Activated CD8-positive, alpha-beta memory T cell treated with anti-CD3 and anti-CD28 coated beads, Interleukin-2, amount 10 ng/mL, durations not matched to agents 7 days and 5 days (primary cell): ENCODE results near the gene FOXRED2. TPM values are rescaled to one million over a fixed set of nuclear protein-coding genes. Genes with fewer than 3 reads are reported as not detected.
"Not testable (repeated sequence)": the region's sequence is repeated elsewhere in the genome, so short reads cannot be mapped to it uniquely, and the experiment has no call there.

Source experiments
- ATAC-seq: fragments of 150-1000 bp; cut with Tn5 transposase; one replicate; pipeline ENCODE4 v1.10.0; 2021; ENCODE audit warnings: moderate library complexity
- CTCF ChIA-PET: fragments of 350-600 bp; sonication (Branson Sonifier 250); formaldehyde crosslinking; loops from one replicate; lab custom pipeline; 2021; ENCODE audit warnings: antibody characterized with exemption; lab: Charles Lee
- DNase-seq: peaks from one replicate; pipeline ENCODE4 v3.0.0-alpha.2; 2020
- H3K27ac Mint-ChIP-seq: one replicate; pipeline ENCODE4 v1.8.0; 2021; ENCODE audit warnings: mild to moderate bottlenecking, mixed read lengths
- H3K27me3 Mint-ChIP-seq: one replicate; pipeline ENCODE4 v1.8.0; 2021; ENCODE audit warnings: mixed read lengths
- H3K36me3 Mint-ChIP-seq: one replicate; pipeline ENCODE4 v1.8.0; 2021; ENCODE audit warnings: mild to moderate bottlenecking, mixed read lengths
- H3K4me1 Mint-ChIP-seq: one replicate; pipeline ENCODE4 v1.8.0; 2021; ENCODE audit warnings: mixed read lengths
- H3K4me3 Mint-ChIP-seq: one replicate; pipeline ENCODE4 v1.8.0; 2021; ENCODE audit warnings: mild to moderate bottlenecking, moderate library complexity, mixed read lengths
- H3K9me3 Mint-ChIP-seq: one replicate; pipeline ENCODE4 v1.8.0; 2022; ENCODE audit warnings: low read depth, mixed read lengths
- total RNA-seq, 2 experiments: library from RNA; stranded (reverse); gene quantifications; one replicate each; pipeline ENCODE4 v1.2.3, GENCODE V29; 2021

The FOXRED2 gene
- total RNA-seq, 2 experiments from 2014 or later = 11.9 to 12.1 TPM

DNA sequence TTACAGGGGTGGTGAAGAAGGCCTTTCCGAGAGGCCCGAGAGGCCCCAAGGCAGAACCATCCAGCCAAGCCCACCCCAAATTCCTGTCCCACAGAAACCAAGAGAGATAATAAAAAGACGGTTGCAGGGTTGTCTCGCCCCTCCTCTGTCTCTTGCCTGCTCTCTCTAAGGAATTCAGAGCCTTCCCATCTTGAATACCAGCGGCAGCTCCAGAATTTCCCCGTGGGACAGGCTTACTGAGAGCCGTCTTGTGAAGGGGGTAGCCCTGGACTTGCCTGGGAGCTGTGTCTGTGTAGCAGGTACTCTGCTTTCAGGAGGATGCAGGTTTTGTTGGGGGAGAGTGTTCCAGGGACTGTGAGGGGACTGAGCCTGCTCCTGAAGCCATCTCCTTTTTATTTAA, 31.7 kb upstream of the FOXRED2 start:
- no peak overlapping the region for H3K4me3 Mint-ChIP-seq

DNA sequence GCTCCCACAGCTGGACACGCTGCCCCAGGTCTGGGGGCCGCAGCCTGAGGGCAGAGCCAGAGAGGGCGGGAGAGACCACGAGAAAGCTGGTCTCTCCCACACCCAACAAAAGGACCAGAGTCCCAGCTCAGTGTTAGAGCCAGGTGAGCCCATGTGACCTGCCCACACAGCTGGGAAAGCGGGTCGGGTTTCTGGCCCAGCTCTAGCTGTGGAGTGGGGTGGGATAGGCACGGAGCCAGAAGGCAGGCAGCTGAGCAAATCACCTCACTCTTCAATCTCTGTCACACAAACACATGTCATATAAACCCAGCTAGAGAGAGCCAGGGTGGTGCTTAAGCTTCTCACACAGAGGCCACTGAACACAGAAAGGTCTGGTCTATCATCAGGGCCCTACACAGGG, 29.9 kb upstream of the FOXRED2 start:
- H3K27ac Mint-ChIP-seq = no peak overlapping the region
- H3K4me3 Mint-ChIP-seq = no peak overlapping the region
- H3K36me3 Mint-ChIP-seq = no peaks in the 10 kb centered on the region
- ATAC-seq (no peak), DNase-seq (no peak)
- H3K27me3 Mint-ChIP-seq = peaks cover 2% of the 10 kb centered on the region
- H3K4me1 Mint-ChIP-seq = peaks cover 11% of the 10 kb centered on the region
- H3K9me3 Mint-ChIP-seq = peaks cover 3% of the 10 kb centered on the region
- CTCF ChIA-PET = no interaction called here

More for the DNA sequence above, 31.7 kb upstream of the FOXRED2 start:
- DNase-seq (no peak), ATAC-seq (no peak)
- Mint-ChIP-seq H3K27me3 (peaks cover 2% of the 10 kb centered on the region), H3K4me1 (peaks cover 18% of the 10 kb centered on the region), H3K27ac (no peak overlapping the region), H3K36me3 (no peaks in the 10 kb centered on the region), H3K9me3 (no peaks in the 10 kb centered on the region)
- CTCF ChIA-PET = interaction anchor here (1.2 kb wide), 1 partner anchor 51 kb away, joined by 3 read pairs; no protein-coding TSS in a partner anchor

DNA sequence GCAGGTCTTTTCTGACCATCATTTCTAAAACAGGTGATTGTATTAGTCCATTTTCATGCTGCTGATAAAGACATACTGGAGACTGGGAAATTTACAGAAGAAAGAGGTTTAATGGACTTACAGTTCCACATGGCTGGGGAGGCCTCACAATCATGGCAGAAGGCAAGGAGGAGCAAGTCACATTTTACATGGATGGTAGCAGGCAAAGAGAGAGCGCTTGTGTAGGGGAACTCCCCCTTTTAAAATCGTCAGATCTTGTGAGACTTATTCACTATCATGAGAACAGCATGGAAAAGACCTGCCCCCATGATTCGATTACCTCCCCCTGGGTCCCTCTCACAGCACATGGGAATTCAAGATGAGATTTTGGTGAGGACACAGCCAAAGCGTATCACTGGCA, 26.5 kb upstream of the FOXRED2 start:
- H3K4me1 Mint-ChIP-seq, H3K4me3 Mint-ChIP-seq, H3K27me3 Mint-ChIP-seq, H3K27ac Mint-ChIP-seq, CTCF ChIA-PET, ATAC-seq, DNase-seq, H3K9me3 Mint-ChIP-seq, H3K36me3 Mint-ChIP-seq: not testable (repeated sequence)

DNA sequence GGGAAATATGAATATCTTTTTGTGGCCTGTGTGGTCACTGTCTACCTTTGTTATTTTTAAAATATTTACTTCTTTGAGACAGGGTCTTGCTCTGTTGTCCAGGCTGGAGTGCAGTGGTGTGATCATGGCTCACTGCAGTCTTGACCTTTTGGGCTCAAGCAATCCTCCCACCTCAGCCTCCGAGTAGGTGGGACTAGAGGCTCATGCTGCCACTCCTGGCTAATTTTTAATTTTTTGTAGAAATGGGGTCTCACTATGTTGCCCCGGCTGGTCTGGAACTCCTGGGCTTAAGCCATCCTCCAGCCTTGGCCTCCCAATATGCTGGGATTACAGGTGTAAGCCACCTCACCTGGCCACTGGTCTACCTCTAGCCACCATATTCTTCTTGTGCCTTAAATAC, 25.6 kb upstream of the FOXRED2 start:
- no peaks in the 10 kb centered on the region for H3K36me3 Mint-ChIP-seq
- peaks cover 2% of the 10 kb centered on the region for H3K27me3 Mint-ChIP-seq
- DNase-seq (no peak), ATAC-seq (no peak)
- H3K4me3 Mint-ChIP-seq = no peak overlapping the region
- H3K4me1 Mint-ChIP-seq = peaks cover 13% of the 10 kb centered on the region
- CTCF ChIA-PET = interaction anchor here (1.3 kb wide), 1 partner anchor 25 kb away, joined by 3 read pairs; no protein-coding TSS in a partner anchor
- peaks cover 3% of the 10 kb centered on the region for H3K9me3 Mint-ChIP-seq
- H3K27ac Mint-ChIP-seq = no peak overlapping the region

DNA sequence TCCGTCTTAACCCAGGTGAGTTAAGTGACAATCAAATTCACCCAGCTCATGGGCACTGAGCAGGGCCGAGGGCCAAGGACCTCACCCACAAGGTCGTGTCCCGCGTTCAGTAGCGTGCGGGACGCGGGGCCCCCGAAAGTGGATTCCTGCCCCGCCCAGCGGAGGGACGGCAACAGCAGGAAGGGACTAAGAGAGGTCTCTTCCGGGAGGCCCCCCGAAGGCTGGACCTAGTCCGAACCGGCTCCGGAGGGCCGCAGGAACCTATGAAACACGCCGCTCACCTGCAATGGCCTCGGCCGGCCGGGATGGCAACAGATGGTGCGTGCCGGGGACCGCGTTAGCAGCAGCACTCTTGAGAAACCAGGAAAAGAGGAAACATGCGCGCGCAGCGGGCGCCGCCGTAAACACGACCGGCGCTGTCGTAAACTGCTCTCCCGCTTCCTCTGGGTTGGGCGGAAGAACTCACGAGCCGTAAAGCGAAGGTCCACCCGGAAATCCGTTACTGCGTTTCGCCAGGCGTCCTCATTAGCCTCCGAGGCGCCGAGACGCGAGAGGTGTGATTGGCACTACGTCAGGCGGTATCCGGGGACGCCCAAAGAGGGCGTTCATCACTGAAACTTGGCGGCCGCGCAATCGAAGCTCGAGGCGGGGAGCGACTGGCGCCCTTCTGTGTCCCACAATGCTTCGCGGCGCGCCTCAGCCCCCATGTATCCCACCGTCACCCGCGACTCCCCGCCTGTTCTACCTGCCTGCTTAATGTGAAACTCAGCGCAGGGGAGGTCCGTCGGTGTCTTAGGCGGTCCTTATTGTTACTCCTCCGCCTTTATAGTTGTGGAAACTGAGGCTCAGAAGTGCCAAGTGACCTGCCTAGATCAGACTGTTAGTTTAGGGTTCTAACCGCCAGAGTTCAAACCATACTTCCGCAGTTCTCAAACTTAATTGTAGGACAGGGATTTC, 22.2 kb upstream of the FOXRED2 start, which contains the start of gene EIF3D:
TSS of gene EIF3D (minus strand) at position 372 of the 957 bp plus-strand sequence. CDS start 3,045 bp downstream, outside the sequence.
- peaks cover 32% of the 10 kb centered on the region for H3K4me1 Mint-ChIP-seq
- H3K9me3 Mint-ChIP-seq = peaks cover 3% of the 10 kb centered on the region
- ATAC-seq (peak; percentile 97), DNase-seq (peak; percentile 100)
- H3K36me3 Mint-ChIP-seq = peaks cover 28% of the 10 kb centered on the region
- CTCF ChIA-PET = interaction anchor here (0.8 to 2.6 kb wide), 7 partner anchors 17 to 516 kb away, joined by 3 to 14 read pairs (median 4); no protein-coding TSS in a partner anchor
- H3K27me3 Mint-ChIP-seq = no peaks in the 10 kb centered on the region
- peak within 1 kb of the TSS; percentile 98 for H3K27ac Mint-ChIP-seq
- H3K4me3 Mint-ChIP-seq = peak within 1 kb of the TSS; percentile 84

DNA sequence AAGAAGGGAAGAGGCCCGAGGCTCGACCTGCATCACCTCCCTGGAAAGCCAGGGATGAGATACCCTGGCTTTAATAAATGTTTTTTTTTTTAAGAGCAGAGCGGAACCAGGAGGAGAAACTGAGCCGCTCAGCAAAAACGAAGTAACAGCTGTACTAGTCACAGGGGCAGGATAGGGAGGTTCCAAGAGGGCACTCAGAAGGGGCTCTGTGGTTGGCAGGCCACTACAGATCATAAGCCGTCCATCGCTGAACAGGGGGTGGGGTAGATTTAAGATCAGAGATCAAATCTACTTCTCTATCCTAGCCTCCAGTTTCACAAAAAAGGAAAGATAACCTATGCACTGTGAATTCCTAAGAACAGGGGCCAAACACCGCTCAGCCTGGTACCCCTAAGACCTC, 21.5 kb upstream of the FOXRED2 start:
- no peak for ATAC-seq
- H3K27me3 Mint-ChIP-seq = no peaks in the 10 kb centered on the region
- peaks cover 32% of the 10 kb centered on the region for H3K4me1 Mint-ChIP-seq
- H3K27ac Mint-ChIP-seq = peak overlapping the region; percentile 98
- no peak for DNase-seq
- H3K36me3 Mint-ChIP-seq = peaks cover 35% of the 10 kb centered on the region
- H3K9me3 Mint-ChIP-seq = peaks cover 3% of the 10 kb centered on the region
- CTCF ChIA-PET = interaction anchor here (1.7 to 2.6 kb wide), 2 partner anchors 18 to 517 kb away, joined by 5 to 14 read pairs; no protein-coding TSS in a partner anchor
- peak overlapping the region; percentile 84 for H3K4me3 Mint-ChIP-seq

DNA sequence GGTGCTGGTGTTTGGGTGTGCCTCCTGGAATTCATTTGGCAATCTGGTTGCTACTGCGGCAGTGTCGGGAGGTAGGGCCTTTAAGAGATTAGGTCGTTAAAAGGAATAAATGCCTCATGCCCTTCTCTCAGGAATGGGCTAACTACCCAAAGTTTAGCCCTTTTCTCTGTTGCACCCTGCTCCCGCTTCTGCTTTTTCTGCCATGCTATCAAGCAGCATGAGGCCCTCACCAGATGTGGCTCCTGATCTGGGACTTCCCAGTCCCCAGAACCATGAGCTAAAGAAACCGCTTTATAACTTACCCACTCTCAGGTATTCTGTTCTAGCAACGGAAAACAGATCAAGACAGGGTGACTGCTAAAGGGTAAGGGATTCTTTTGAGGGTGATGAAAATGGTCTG, 15.8 kb upstream of the FOXRED2 start:
- CTCF ChIA-PET = interaction anchor here (1.0 to 4.4 kb wide), 2 partner anchors 12 to 16 kb away, joined by 4 to 20 read pairs; partner anchors contain the start of gene FOXRED2
- no peaks in the 10 kb centered on the region for H3K27me3 Mint-ChIP-seq
- no peak overlapping the region for H3K4me3 Mint-ChIP-seq
- DNase-seq (no peak), ATAC-seq (no peak)
- H3K4me1 Mint-ChIP-seq = peaks cover 22% of the 10 kb centered on the region
- H3K9me3 Mint-ChIP-seq = no peaks in the 10 kb centered on the region
- no peak overlapping the region for H3K27ac Mint-ChIP-seq
- peaks cover 74% of the 10 kb centered on the region for H3K36me3 Mint-ChIP-seq

DNA sequence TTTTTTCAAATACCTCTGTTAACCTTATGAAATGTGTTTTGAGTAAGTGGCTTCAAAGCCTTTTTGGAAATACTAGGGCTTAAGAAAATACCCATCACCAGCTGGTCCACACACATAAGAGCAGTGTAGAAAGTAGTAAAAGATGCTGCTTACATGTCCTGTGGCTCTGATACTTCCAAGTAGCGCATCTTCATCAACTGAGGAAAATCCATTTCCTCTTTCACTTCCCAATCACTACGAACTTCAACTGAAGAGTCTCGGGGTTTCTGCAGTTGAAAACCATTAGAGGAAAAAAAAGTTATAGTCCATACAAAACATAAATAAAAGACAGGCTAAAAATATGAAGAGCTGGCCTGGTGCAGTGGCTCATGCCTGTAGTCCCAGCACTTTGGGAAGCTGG, 13.6 kb upstream of the FOXRED2 start:
- no peak overlapping the region for H3K4me3 Mint-ChIP-seq
- CTCF ChIA-PET = interaction anchor here (4.4 kb wide), 1 partner anchor 10 kb away, joined by 20 read pairs; no protein-coding TSS in a partner anchor
- H3K4me1 Mint-ChIP-seq = peaks cover 3% of the 10 kb centered on the region
- no peak for ATAC-seq
- H3K27ac Mint-ChIP-seq = no peak overlapping the region
- H3K9me3 Mint-ChIP-seq = no peaks in the 10 kb centered on the region
- no peak for DNase-seq
- H3K36me3 Mint-ChIP-seq = peaks cover 78% of the 10 kb centered on the region
- H3K27me3 Mint-ChIP-seq = no peaks in the 10 kb centered on the region

DNA sequence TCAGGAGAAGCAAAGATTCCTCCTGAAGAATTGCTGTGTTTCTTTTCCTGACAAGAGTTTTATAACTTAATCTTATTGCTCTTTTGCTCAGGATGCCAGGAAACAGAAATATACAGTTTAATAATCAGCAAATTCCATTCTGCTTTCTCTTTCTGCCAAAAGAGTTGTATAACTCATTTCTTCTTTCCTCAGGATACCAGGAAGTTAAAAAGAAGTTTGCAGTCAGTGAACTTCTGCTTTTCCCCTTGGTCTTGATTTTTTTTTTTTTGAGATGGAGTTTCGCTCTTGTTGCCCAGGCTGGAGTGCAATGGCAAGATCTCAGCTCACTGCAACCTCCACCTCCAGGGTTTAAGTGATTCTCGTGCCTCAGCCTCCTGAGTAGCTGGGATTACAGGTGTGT, 13.1 kb upstream of the FOXRED2 start:
- CTCF ChIA-PET, H3K9me3 Mint-ChIP-seq, H3K27ac Mint-ChIP-seq, H3K4me3 Mint-ChIP-seq, H3K4me1 Mint-ChIP-seq, ATAC-seq, H3K27me3 Mint-ChIP-seq, DNase-seq: not testable (repeated sequence)
- H3K36me3 Mint-ChIP-seq = peaks cover 78% of the 10 kb centered on the region

DNA sequence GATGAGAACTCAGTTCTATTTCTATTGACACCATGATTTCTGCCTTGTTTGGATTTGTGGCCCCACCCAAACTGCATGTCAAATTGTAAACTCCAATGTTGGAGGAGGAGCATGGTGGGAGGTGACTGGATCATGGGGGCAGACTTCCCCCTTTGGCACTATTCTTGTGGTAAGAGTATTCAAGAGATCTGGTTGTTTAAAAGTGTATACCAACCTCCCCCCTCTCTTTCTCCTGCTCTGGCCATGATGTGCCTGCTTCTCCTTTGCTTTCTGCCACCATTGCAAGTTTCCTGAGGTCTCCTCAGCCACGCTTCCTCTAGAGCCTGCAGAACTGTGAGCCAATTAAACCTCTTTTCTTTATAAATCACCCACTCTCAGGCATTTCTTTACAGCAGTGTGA, 7.9 kb upstream of the FOXRED2 start:
- Mint-ChIP-seq H3K4me1 (no peaks in the 10 kb centered on the region), H3K9me3 (no peaks in the 10 kb centered on the region), H3K27me3 (no peaks in the 10 kb centered on the region), H3K27ac (no peak overlapping the region), H3K36me3 (peaks cover 75% of the 10 kb centered on the region), H3K4me3 (no peak overlapping the region)
- DNase-seq (no peak), ATAC-seq (no peak)
- CTCF ChIA-PET = no interaction called here

DNA sequence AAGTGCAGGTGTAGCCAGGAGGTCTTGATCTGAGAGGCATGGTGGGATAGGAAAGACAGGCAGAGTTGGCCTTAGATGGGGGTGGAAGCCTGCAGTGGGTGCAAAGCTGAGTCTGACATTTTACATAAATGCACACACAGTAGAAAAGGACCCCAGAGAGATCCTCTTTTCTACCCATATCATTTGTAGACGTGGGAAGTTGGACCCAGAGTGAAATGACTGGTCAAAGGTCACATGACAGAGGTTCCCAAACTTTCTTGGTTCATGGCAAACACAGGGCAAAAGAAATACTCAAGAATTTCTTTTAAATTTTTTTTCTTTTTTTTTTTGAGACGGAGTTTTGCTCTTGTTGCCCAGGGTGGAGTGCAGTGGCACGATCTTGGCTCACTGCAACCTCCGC, 6.2 kb upstream of the FOXRED2 start:
- CTCF ChIA-PET = no interaction called here
- no peak overlapping the region for H3K27ac Mint-ChIP-seq
- ATAC-seq = no peak
- H3K4me1 Mint-ChIP-seq = no peaks in the 10 kb centered on the region
- no peaks in the 10 kb centered on the region for H3K9me3 Mint-ChIP-seq
- no peak overlapping the region for H3K4me3 Mint-ChIP-seq
- H3K27me3 Mint-ChIP-seq = no peaks in the 10 kb centered on the region
- DNase-seq = no peak
- H3K36me3 Mint-ChIP-seq = peaks cover 63% of the 10 kb centered on the region

DNA sequence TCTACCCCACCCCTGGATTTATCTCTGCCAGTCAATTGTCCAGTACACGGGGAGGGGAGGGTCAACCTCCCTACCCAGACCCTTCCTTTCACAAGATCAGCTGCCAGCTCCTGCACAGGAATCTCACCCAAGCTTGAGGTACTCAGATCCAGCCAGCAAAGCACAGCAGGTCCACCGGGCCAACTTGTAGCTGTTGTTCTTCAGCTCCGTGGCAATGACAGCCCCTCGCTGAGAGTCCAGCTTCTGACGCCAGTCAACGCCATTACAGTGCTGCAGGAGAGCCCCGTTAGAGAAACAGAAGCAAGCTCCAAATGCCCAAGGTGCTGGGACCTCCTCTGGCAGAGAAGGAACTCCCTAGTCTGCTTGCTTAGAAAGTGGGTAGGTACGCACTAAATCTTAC, 5.5 kb upstream of the FOXRED2 start:
- ATAC-seq = no peak

DNA sequence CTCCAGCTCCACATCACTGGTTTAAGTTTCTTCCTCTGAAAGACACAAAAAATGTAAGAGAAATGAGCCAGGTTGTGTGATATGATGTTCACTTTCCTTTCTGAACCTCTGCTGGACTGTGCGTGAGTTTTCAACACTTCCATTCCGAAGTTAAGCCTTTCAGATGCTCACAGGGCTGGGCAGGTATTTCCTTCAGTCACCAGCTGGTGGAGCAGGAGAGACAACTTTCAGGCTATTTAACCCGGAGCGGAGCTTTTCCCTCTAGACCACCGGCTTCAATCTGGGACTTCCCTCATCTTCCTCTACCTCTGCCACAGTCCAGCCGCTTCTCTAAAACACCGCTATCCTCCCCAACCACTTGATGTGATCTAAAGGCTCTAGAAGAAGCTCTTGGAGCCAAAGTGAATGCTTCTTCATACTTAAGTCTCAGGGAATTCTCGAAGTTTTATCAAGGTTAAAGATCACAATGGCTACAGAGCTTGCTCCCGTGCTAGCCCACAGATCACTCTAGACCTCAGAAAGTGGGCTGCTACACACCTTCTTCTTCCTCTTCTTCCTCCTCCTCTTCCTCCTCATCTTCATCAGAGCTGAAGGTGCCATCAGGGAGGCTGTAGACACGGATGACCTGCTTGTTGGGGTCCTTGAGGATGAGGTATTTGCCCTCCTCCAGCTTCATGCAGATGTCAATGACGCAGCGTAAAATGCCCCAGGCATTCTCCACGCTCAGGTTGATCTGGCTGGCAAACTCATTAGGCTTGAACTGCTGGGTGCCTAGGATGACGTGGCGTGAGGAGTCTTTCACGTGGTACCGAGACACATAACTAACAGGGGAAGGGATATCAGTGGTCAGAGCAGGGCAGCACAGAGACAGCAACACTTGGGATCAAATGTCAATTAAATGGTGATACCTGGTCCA, 4.4 kb upstream of the FOXRED2 start:
- peaks cover 48% of the 10 kb centered on the region for H3K36me3 Mint-ChIP-seq
- DNase-seq = peak; percentile 55
- H3K4me1 Mint-ChIP-seq = peaks cover 9% of the 10 kb centered on the region
- no peak for ATAC-seq
- H3K9me3 Mint-ChIP-seq = no peaks in the 10 kb centered on the region
- no peak overlapping the region for H3K4me3 Mint-ChIP-seq
- H3K27ac Mint-ChIP-seq = no peak overlapping the region
- CTCF ChIA-PET = interaction anchor here (1.0 to 3.4 kb wide), 8 partner anchors 10 to 276 kb away, joined by 4 to 20 read pairs (median 6); partner anchors contain the start of gene EIF3D
- no peaks in the 10 kb centered on the region for H3K27me3 Mint-ChIP-seq

More for the DNA sequence above, 5.5 kb upstream of the FOXRED2 start:
- H3K9me3 Mint-ChIP-seq = no peaks in the 10 kb centered on the region
- CTCF ChIA-PET = interaction anchor here (3.4 kb wide), 1 partner anchor 17 kb away, joined by 14 read pairs; the partner anchor contains the start of gene EIF3D
- H3K27ac Mint-ChIP-seq = no peak overlapping the region
- peaks cover 59% of the 10 kb centered on the region for H3K36me3 Mint-ChIP-seq
- H3K27me3 Mint-ChIP-seq = no peaks in the 10 kb centered on the region
- no peak for DNase-seq
- no peak overlapping the region for H3K4me3 Mint-ChIP-seq
- peaks cover 4% of the 10 kb centered on the region for H3K4me1 Mint-ChIP-seq
